Stomach (tissue), 9 donors: ENCODE measurements around the gene ZNF24. TPM values are rescaled to one million over a fixed set of nuclear protein-coding genes. Genes with fewer than 3 reads are reported as not detected.
A peak's percentile ranks its signal among the peaks of the same experiment; 100 is the strongest.

Source experiments
- DNase-seq, 2 donors: peaks; one replicate each; pipeline versions ENCODE4 v3.0.0 to v3.0.0-alpha.2; 2013 to 2019
- H3K27ac ChIP-seq, 5 donors: fragments of 200-600 bp in 4 of 5; sonication (generic) in 4 of 5; one replicate each; pipeline ENCODE4 v1.5.1; 2013 to 2019; ENCODE audit warnings: mild to moderate bottlenecking in 1 of 5, moderate library complexity in 1 of 5
- H3K27me3 ChIP-seq, 3 donors: fragments of 200-600 bp; sonication (generic); one replicate each; pipeline ENCODE4 v1.5.1; 2017 to 2019; ENCODE audit warnings: mixed run types in 1 of 3
- H3K36me3 ChIP-seq, 4 donors: fragments of 200-600 bp; sonication (generic); 1 replicate in 3 of 4; 2 replicates in 1 of 4; pipeline ENCODE4 v1.5.1; 2016 to 2019
- H3K4me1 ChIP-seq, 4 donors: fragments of 200-600 bp; sonication (generic); one replicate each; pipeline ENCODE4 v1.5.1; 2016 to 2019
- H3K4me3 ChIP-seq, 4 donors: fragments of 200-600 bp; sonication (generic) in 3 of 4; one replicate each; pipeline ENCODE4 v1.5.1; 2016 to 2019; ENCODE audit warnings: mild to moderate bottlenecking in 1 of 4
- H3K9me3 ChIP-seq, 4 donors: fragments of 200-600 bp; sonication (generic); one replicate each; pipeline ENCODE4 v1.5.1; 2016 to 2019
- EP300 ChIP-seq: sonication (generic); formaldehyde crosslinking; IDR thresholded peaks from one replicate; pipeline ENCODE4 v1.6.1; 2017; ENCODE audit warnings: antibody characterized with exemption
- POLR2A ChIP-seq, 4 donors: fragments of 450-650 bp; IDR thresholded peaks; one replicate each; pipeline ENCODE4 v1.6.1; 2016; ENCODE audit warnings: antibody characterized with exemption in 4 of 4, control low read depth in 2 of 4, mild to moderate bottlenecking in 1 of 4, moderate library complexity in 1 of 4
- POLR2AphosphoS5 ChIP-seq, 3 donors: sonication (generic); formaldehyde crosslinking; IDR thresholded peaks; one replicate each; pipeline ENCODE4 v1.6.1; 2016; ENCODE audit warnings: antibody characterized with exemption in 3 of 3
- WGBS, 5 donors: extraction: QIAGEN DNeasy Blood & Tissue Kit in 3 of 5; methylation state at CpG; one replicate each; pipeline versions ENCODE4 v1.1.5 to v1.1.7; 2013 to 2018; 5-methylcytosine and 5-hydroxymethylcytosine counted together
- intact Hi-C: fragments of 100-400 bp; cut with DNase I; formaldehyde crosslinking; loops from one replicate; pipeline ENCODE4 v1.15.1; 2023; ENCODE audit warnings: low total_unique reads
- polyA plus RNA-seq, 3 donors: library from polyadenylated mRNA; stranded (reverse); fragments of 200-250 nt; gene quantifications; one replicate each; pipeline ENCODE4 v1.2.3, GENCODE V29; 2013
- total RNA-seq, 5 donors: library from RNA; depleted of rRNA; stranded (reverse); fragments of >200 nt; gene quantifications; one replicate each; pipeline versions ENCODE4 v1.1.0 to v1.2.3, GENCODE V29; 2014 to 2016
- TF ChIP-seq, protein P1 (sequence below), 7 experiments: fragments of 450-650 bp in 4 of 7; fragments of 200-600 bp in 3 of 7; sonication (generic) in 3 of 7; IDR thresholded peaks; one replicate each; pipeline ENCODE4 v1.5.1; 2016 to 2019; ENCODE audit warnings: antibody characterized with exemption in 7 of 7, control low read depth in 2 of 7, mild to moderate bottlenecking in 1 of 7
- donor health status: healthy with polysubstance abuse.
- donor health status: Bipolar disorder and iron deficiency.
- donor health status: healthy.

Gene ZNF24
- total and polyA plus RNA-seq, 8 donors: 10.5 to 76.2 (median 29.5) TPM

DNA sequence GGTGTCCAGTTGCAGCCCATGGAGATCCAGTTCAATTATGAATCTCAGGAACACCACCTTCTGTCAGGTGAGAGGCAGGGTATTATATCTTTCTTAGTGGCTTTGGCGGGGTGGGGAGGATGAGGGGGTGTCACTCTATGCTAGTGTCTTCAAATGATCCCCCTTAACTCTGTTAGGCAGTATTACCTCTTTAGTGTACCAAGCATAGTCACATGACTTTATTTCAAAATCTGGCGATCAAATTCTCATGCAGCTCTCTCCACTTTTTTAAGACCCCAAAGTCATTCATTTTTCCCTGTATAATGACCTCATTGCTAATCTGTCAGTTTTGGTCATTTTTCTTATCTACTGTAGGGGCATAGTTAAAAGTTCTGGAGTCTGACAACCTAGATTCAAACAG lies 53.1 kb downstream of the ZNF24 start:
- no peaks in the 10 kb centered on the region for H3K27me3 ChIP-seq
- peaks cover 18 to 50% (median 36%) of the 10 kb centered on the region in 4 donors for H3K4me1 ChIP-seq
- peak overlapping the region in 1 of 5 donors; percentile 89 for H3K27ac ChIP-seq
- no peaks in the 10 kb centered on the region for H3K9me3 ChIP-seq
- H3K4me3 ChIP-seq: peak overlapping the region; percentile 65 to 76 (median 70)
- 65 to 83% (median 78%) methylated on average over 2 of the region's 2 CpGs for WGBS, 5 donors
- H3K36me3 ChIP-seq: peaks cover 0 to 33% (median 25%) of the 10 kb centered on the region in 4 donors
- no peak for TF ChIP-seq POLR2A (IDR thresholded peaks at IDR 0.05)
- TF ChIP-seq POLR2AphosphoS5 (IDR thresholded peaks at IDR 0.05): no peak
- TF ChIP-seq EP300: no peak
- TF ChIP-seq, protein P1, sequence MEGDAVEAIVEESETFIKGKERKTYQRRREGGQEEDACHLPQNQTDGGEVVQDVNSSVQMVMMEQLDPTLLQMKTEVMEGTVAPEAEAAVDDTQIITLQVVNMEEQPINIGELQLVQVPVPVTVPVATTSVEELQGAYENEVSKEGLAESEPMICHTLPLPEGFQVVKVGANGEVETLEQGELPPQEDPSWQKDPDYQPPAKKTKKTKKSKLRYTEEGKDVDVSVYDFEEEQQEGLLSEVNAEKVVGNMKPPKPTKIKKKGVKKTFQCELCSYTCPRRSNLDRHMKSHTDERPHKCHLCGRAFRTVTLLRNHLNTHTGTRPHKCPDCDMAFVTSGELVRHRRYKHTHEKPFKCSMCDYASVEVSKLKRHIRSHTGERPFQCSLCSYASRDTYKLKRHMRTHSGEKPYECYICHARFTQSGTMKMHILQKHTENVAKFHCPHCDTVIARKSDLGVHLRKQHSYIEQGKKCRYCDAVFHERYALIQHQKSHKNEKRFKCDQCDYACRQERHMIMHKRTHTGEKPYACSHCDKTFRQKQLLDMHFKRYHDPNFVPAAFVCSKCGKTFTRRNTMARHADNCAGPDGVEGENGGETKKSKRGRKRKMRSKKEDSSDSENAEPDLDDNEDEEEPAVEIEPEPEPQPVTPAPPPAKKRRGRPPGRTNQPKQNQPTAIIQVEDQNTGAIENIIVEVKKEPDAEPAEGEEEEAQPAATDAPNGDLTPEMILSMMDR (IDR thresholded peaks at IDR 0.05): no peak
- intact Hi-C loops: no loop called here
- DNase-seq: no peak

DNA sequence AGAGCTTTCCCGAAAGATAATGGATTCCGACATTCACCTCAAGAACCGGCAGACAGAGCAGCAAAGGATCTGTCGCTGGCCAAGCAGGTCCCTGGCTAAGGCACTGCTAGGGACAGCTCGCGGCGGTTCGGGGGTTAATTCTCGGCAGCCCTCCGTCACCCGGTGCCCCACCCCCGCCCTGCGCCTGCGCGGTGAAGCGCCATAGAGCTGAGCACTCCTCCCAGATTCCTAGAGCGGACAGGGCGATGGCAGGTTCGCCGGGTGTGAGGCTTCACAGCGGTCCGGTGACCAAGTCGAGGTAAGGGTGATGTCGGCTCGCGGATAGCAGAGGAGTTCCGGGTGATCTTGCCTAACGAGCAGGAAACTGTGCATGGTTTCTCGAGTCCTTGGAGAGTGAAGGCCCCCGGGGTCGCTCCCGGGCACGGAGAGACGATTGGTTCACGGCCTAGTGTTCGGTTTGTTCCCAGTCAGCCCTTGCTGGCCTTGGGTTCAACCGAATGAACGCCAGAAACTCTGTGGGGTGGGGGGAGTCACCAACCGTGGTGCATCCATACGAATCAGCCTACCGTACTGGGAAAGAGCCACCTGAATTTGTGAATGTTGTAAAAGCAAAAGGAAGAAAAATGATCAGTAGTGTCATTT lies 54.0 kb downstream of the ZNF24 start, which contains the start of gene ZSCAN30:
ZSCAN30 (minus strand) TSS at position 136 of the 642 bp plus-strand sequence. CDS start 25,877 bp downstream, outside the sequence.
- peak within 1 kb of the TSS; percentile 88 to 90 (median 89) for H3K27ac ChIP-seq
- peak within 1 kb of the TSS; percentile 65 to 76 (median 70) for H3K4me3 ChIP-seq
- H3K4me1 ChIP-seq: peaks cover 18 to 50% (median 36%) of the 10 kb centered on the region in 4 donors
- TF ChIP-seq POLR2AphosphoS5 (IDR thresholded peaks at IDR 0.05) (peak; percentile 79 to 95 (median 90)), EP300 (no peak), POLR2A (IDR thresholded peaks at IDR 0.05) (peak in 2 of 4 donors; percentile 47 to 66)
- TF ChIP-seq, protein P1 (IDR thresholded peaks at IDR 0.05): peak in 1 of 7 experiments; percentile 24
- 0 to 1% (median 0%) methylated on average over 23 to 41 of the region's 41 CpGs for WGBS, 5 donors
- no peaks in the 10 kb centered on the region for H3K27me3 ChIP-seq
- intact Hi-C loops: no loop called here
- peaks cover 0 to 23% (median 19%) of the 10 kb centered on the region in 4 donors for H3K36me3 ChIP-seq
- no peaks in the 10 kb centered on the region for H3K9me3 ChIP-seq
- DNase-seq: peak; percentile 96 to 99

DNA sequence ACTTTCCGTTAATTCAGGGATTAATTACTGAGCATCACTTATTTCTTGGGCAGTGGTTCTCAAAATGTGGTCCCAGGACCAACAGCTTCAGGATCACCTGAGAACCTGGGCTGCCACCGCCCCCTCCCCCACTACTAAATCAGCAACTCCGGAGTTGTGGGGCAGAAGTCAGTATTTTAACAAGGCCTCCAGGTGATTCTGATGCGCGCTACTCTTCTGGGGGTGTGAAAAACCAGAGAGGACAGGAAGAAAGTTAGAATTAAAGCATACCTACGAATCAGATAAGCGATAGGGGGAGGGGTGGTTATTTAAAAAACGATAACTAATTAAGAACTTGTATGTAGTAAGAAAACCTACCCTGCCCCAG lies 54.5 kb downstream of the ZNF24 start:
- intact Hi-C loops: no loop called here
- Histone ChIP-seq H3K4me3 (peak overlapping the region; percentile 65 to 76 (median 70)), H3K27ac (peak overlapping the region; percentile 52 to 89 (median 89)), H3K4me1 (peaks cover 18 to 50% (median 36%) of the 10 kb centered on the region in 4 donors), H3K27me3 (no peaks in the 10 kb centered on the region), H3K9me3 (no peaks in the 10 kb centered on the region), H3K36me3 (peaks cover 0 to 20% (median 15%) of the 10 kb centered on the region in 4 donors)
- DNase-seq: peak; percentile 32 to 75
- 0 to 1% (median 0%) methylated on average over 8 of the region's 8 CpGs for WGBS, 5 donors
- TF ChIP-seq, protein P1 (IDR thresholded peaks at IDR 0.05): no peak
- TF ChIP-seq POLR2AphosphoS5 (IDR thresholded peaks at IDR 0.05): no peak
- TF ChIP-seq EP300: no peak
- TF ChIP-seq POLR2A (IDR thresholded peaks at IDR 0.05): no peak

DNA sequence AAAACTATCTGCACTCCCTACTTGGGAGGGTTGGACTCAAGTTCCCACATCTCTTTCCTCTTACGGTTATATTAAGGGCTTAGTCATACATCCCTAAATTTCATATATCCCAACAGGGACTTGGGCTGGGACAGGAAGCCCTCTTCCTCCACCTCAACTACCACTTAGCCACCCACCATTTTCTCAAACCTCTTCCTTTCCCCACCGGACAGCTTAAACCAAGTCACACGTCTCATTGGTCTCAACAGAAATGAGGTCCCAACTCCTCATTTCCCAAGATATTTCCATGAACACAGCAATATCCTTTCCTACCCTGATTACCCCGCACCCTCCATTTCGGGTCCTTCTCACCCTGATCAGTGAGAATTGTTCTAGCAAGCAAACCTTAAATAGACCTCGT lies 54.9 kb downstream of the ZNF24 start:
- peak overlapping the region in 4 of 5 donors; percentile 88 to 89 (median 89) for H3K27ac ChIP-seq
- TF ChIP-seq, protein P1 (IDR thresholded peaks at IDR 0.05): no peak
- no peak for TF ChIP-seq EP300
- no peak for TF ChIP-seq POLR2A (IDR thresholded peaks at IDR 0.05)
- no peak for TF ChIP-seq POLR2AphosphoS5 (IDR thresholded peaks at IDR 0.05)
- 6 to 11% (median 8%) methylated on average over 6 of the region's 6 CpGs for WGBS, 5 donors
- peaks cover 0 to 20% (median 16%) of the 10 kb centered on the region in 4 donors for H3K36me3 ChIP-seq
- intact Hi-C loops: no loop called here
- DNase-seq: peak in 1 of 2 donors; percentile 37
- H3K9me3 ChIP-seq: no peaks in the 10 kb centered on the region
- peak overlapping the region; percentile 65 to 76 (median 70) for H3K4me3 ChIP-seq
- H3K27me3 ChIP-seq: no peaks in the 10 kb centered on the region
- peaks cover 18 to 50% (median 36%) of the 10 kb centered on the region in 4 donors for H3K4me1 ChIP-seq
